ENCODE measurements around the gene RNF148. TPM values are rescaled to one million over a fixed set of nuclear protein-coding genes. Genes with fewer than 3 reads are reported as not detected.

Gene RNF148
- total and polyA plus RNA-seq, 8 donors, result 0.28 to 1.7 (median 0.97) TPM

GRCh38 chr7:122692769-122693309 is 9.9 kb downstream of the RNF148 start:
- 83 to 84% methylated on average over 3 of the region's 3 CpGs for WGBS, 2 donors
- Histone ChIP-seq H3K4me1 (no peaks in the 10 kb centered on the region), H3K9me3 (no peaks in the 10 kb centered on the region), H3K27me3 (no peaks in the 10 kb centered on the region), H3K36me3 (no peaks in the 10 kb centered on the region), H3K27ac (no peak overlapping the region), H3K4me3 (no peak overlapping the region)
- no peak for DNase-seq
- FAIRE-seq, result no peak
- TF ChIP-seq CTCF (IDR thresholded peaks at IDR 0.05), result no peak
- ATAC-seq, result peak in 1 of 4 donors; percentile 33
- intact Hi-C loops (cut with DNase I), result no loop called here

- no peaks in the 10 kb centered on the region for H3K4me1 ChIP-seq
- DNase-seq, result no peak
- no peaks in the 10 kb centered on the region for H3K36me3 ChIP-seq
- intact Hi-C loops (cut with DNase I), result no loop called here
- no peaks in the 10 kb centered on the region for H3K9me3 ChIP-seq
- FAIRE-seq, result no peak
- WGBS, 2 donors, result 88% methylated on average over 14 of the region's 14 CpGs
- ATAC-seq, result no peak
- no peaks in the 10 kb centered on the region for H3K27me3 ChIP-seq
- H3K27ac ChIP-seq, result no peak overlapping the region
- H3K4me3 ChIP-seq, result no peak overlapping the region
- no peak for TF ChIP-seq CTCF (IDR thresholded peaks at IDR 0.05)
Observed at GRCh38 chr7:122691569-122692235, 11.0 kb downstream of the RNF148 start.

- WGBS, 2 donors, result 92 to 94% methylated on average over 13 of the region's 13 CpGs
- intact Hi-C loops (cut with DNase I), result no loop called here
- H3K27ac ChIP-seq, result no peak overlapping the region
- ATAC-seq (no peak), DNase-seq (no peak), FAIRE-seq (no peak)
- H3K36me3 ChIP-seq, result no peaks in the 10 kb centered on the region
- H3K27me3 ChIP-seq, result no peaks in the 10 kb centered on the region
- H3K4me1 ChIP-seq, result peaks cover 3 to 6% (median 5%) of the 10 kb centered on the region in 3 donors
- H3K9me3 ChIP-seq, result no peaks in the 10 kb centered on the region
- no peak for TF ChIP-seq CTCF (IDR thresholded peaks at IDR 0.05)
- no peak overlapping the region for H3K4me3 ChIP-seq
Observed at GRCh38 chr7:122689346-122690109, 13.2 kb downstream of the RNF148 start.

- H3K36me3 ChIP-seq, result no peaks in the 10 kb centered on the region
- DNase-seq, result no peak
- H3K27me3 ChIP-seq, result no peaks in the 10 kb centered on the region
- WGBS, 2 donors, result 64 to 75% methylated on average over 6 of the region's 6 CpGs
- TF ChIP-seq CTCF (IDR thresholded peaks at IDR 0.05), result no peak
- peak in 1 of 4 donors; percentile 25 for ATAC-seq
- intact Hi-C loops (cut with DNase I), result no loop called here
- no peaks in the 10 kb centered on the region for H3K9me3 ChIP-seq
- H3K4me1 ChIP-seq, result peaks cover 6 to 11% (median 9%) of the 10 kb centered on the region in 3 donors
- no peak for FAIRE-seq
- H3K27ac ChIP-seq, result no peak overlapping the region
- no peak overlapping the region for H3K4me3 ChIP-seq
Observed at GRCh38 chr7:122688400-122688998, 14.2 kb downstream of the RNF148 start.

All from pancreas (tissue), 10 donors.